ENCODE data around the gene ISCA1.

- TF ChIP-seq CTCF (optimal IDR thresholded peaks at IDR 0.05 in 1 of 3, IDR thresholded peaks at IDR 0.05 in 1 of 3, conservative IDR thresholded peaks at IDR 0.05 in 1 of 3; ENCODE audit: extremely low read depth in 1 of 3, insufficient read depth in 2 of 3, low read length in 3 of 3) (no peak), EZH2 (IDR thresholded peaks at IDR 0.05; ENCODE audit: low read length) (no peak)
These were observed 7.3 kb downstream of the ISCA1 start for GRCh38 chr9:86274821-86275643.
